HG02840 (cell line): ENCODE measurements around the gene SARNP.

ENCODE experiments used
- ATAC-seq: cut with Tn5 transposase; IDR thresholded peaks from one replicate; pipeline ENCODE4 v1.9.1; 2021; ENCODE audit warnings: mild to moderate bottlenecking, moderate library complexity, moderate number of reproducible peaks; ENCODE audit not compliant: unreplicated experiment, low FRiP score

The SARNP gene

DNA sequence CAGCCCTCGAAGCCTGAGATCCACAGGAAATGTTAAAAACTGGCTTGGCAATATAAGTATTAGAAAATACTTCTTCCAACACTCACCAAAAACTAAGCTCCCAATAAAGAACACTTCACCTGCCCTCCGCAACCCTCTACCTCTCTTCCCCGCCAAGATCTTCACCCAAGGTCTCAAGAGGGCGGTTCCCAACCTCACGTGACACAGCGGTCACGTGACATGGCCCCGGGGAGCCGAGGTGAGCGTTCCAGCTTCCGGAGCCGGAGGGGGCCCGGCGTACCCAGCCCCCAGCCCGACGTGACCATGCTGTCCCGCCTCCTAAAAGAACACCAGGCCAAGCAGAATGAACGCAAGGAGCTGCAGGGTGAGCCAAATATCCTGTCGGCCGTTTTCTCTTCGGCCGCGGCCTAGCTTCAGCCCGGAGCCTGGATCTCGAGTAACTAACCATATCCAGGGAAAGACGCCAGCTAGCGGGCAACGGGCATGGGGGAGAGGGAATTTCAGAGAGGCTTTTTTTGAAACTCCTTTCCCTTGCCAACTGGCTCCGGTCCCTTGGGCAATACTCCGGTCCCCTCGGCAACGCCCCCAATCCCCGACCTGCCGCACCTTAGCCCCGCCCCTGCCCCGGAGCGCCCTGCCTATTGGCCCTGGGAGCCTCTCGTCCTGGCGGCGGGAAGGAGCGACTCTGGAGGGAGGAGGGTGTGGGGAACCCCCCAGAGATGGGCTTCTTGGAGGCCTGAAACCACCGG lies 101.5 kb downstream of the SARNP start, which contains the start of gene BLOC1S1:
Gene BLOC1S1, plus strand, starts transcription at position 214 of the 749 bp plus-strand sequence. Its CDS starts 6 bp downstream, at position 220.
- peak; percentile 80 for ATAC-seq

DNA sequence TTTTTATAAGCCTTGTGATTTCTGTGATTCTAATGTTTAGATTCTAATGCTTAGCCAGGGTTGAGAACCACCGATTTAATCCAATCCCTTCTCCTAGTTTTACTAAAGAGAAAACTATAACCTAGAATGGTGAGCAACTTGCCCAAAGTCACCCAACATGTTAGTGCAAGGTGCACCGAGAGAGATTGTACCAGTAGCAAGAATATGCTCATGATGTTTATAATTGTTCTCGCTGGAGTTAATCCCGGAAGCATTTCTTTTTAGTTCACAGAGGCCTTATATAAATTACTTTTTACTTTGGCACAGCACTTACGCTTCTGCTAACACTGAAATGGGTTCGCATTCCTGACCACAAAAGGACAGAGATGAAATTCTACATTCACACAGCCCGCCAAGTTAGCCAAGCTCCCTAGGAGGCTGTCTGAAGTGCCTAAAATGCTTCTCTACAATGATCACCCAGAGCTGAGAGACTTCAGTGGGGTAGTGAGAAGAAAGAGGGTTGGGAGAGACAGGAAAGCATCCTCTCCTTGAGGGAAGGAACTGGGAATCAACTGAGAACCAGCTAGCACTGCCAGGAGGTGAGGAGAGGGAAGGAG lies 102.3 kb downstream of the SARNP start:
- ATAC-seq = no peak

DNA sequence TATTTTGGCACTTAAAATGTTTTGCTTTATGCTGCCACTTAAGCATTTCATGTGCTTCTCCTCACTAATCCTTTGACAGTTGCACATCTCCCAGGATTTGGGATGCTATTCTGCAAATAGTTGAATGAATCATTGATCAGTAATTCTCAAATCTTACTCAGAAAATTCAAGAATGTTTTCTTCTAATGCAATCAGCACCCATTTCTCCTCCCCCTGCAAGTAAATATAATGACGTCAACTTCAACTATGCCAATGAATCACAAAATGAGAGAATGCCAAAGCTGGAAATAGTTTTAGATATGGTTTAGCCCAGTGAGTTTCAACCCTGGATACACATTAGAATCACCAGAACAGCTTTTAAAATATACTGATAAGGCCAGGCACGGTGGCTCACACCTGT lies 103.8 kb downstream of the SARNP start:
- ATAC-seq = no peak

DNA sequence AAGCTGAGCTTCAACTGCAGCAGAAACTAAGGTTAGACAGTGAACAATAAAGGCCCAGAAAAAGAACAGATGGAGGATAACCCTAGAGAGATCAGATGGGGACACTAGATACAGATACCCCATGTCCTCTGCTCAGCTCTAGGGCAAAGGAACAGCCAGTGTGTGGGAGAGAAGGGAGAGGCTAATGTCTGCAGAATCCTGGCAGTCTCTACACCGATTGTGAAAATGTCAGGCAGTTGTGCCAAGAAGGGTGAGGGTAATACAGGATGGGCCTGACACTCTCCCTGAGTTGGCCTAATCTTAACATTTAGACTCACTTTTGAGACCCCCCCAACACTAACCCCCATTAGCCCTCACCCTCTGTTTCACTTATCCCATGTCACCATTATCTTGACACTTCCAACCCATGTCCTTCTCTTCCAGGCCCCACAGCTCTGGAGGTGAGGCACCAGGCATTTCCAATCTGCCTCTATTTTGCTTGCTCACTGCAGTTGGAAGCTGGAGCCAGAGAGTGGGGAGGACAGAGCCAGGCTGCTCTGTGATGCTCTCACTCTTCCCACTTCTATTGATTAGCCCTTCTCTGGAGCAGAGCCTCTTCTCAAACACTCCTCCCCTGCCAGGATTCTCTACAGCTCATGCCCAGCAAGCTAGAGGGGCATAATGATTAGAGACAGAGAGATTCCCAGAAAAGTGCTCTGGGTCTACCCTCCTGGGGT lies 104.7 kb downstream of the SARNP start:
- no peak for ATAC-seq

DNA sequence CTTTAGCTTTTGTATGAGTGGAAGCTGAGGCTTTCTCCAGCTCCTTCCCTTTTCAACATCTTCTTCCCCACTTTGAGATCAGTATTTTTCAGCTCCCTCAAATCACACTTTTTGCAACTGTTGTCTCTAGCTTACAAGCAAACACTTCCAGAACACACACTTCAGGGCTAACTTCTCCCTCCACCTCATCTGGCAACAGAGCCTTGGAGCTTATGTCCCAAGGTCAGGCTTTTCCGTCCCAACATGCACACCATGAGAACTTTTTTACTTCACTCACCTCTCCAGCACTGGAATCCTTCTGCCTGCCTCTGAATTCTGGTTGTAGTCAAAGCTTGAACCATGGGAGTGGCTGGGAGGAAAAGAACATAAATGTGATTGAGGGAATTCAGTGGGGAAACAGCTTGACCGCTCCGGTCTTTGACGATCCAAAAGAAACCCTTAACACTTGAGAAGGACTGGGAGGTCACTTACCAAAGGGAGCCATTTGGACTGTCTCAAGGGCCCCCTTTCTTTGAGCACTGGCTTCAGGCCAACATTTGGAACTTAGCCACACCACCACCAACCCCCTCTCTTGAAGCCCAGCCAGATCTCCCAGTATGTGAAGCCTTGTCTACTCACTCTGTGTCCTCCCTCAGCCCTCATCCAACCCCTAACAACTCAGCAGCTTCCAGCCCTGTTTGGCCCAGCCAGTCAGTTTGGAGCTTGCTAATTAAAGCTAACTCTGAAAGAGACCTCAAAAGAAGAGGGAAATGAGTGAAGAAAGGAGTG lies 105.6 kb downstream of the SARNP start:
- no peak for ATAC-seq

DNA sequence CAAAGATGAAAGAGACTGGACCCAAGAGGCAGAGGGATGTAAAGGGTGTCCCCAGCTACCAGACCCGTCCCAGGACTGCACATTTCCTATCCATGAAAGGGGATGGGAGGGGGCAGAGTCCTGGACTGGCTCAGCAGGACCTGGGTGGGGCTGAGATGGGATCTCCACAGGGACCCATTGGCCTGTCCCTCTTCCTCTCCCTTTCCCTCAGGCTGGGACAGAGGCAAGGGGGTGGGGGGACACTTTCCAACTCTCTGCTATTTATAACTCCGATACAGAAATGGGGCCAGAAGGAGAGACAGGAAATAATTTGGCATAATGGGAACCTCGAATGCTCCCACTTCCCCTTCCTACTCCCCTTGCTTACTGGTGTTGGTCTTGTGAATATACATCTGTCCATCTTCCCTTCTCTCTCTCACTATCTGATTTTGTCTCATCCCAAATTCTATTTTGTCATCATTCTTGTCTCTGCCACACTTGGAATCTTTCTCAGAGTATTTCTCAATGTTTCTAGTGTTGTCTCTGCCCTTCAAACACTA lies 108.8 kb downstream of the SARNP start:
- ATAC-seq = no peak

DNA sequence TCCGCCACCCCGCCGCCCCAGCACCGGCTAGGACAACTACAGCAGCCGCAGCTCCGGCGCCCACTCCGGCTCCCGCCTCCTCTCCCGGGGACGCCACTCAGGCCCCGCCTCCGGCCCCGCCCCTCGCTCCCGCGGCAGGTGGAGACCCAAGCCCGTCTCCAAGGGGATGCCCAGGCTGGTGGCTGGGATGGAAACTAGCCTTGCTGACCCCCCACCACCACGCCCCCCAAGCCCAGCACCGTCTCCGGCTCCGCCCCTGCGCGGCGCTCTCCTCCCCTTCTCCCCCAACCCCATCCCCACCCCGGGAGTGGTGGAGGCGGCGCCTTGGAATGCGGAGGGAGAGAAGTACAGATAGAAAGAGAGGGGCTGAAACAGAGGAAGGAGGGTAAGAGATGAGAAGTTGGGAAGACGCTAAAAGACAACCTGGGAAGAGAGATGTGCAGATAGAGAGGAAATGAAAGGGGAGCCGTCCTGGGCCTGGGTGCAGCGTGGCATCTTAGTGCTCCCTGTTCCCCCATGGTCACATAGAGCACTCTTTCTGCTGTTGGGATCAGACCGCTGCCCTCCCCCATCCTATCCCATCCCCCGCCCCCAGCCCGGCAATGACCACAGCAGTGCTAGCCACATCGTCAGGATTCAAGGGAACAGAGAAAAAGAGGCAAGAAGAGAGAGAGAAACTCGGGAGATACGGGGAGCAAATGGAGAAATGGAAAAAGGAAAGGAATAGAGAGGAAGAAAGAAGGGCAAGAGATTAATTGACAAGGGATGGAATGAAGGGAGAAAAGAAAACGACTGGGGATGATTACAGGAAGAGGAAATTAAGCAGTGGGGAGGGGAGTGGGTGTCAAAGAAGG lies 109.5 kb downstream of the SARNP start, which contains the start of gene ITGA7:
Gene ITGA7, minus strand, starts transcription at position 64 of the 854 bp plus-strand sequence. CDS start 222 bp downstream, outside the sequence.
- ATAC-seq = no peak
